GM18502 (cell line): ENCODE data around the gene HELB.

Source experiments
- ATAC-seq: cut with Tn5 transposase; IDR thresholded peaks from one replicate; pipeline ENCODE4 v1.9.1; 2021; ENCODE audit warnings: mild to moderate bottlenecking; ENCODE audit not compliant: unreplicated experiment, poor library complexity

The HELB gene

DNA sequence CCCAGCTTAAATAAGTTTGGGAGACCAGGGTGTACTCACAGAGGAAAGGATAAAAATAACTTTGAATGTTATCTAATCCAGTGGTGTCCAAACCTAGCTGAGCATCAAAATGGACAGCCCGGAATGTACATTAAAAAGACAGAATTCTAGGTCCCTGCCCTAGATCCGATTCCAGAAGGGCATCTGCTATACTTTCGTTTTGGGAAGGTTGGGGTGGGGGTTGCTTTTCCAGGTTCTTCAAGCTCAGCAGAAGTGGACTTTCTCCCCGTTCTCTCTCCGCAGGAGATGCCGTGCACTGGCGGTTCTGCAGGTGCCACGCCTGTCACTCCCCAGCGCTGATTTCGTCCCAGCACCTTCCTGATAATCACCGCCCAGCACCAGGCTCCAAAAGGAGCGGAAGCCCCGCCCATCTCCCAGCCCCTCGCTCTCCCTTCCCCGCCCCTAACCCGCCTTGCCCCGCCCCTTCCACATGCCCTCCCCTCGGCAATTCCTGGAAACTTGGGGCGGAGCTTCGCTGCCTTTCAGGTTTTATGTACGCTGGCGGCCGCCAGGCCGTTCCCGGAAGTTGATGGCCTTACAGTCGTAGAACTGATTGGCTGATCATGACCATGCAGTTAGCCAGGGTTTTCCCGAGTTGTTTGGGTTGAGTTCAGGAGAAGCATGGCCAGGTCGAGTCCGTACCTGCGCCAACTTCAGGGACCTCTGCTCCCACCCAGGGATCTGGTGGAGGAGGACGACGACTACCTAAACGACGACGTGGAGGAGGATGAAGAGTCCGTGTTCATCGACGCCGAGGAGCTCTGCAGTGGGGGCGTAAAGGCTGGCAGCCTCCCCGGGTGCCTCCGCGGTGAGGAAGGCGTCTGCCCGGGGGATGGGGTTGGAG lies at the start of gene HELB:
HELB (plus strand) TSS at position 550 of the 883 bp plus-strand sequence; CDS start at position 661, 111 bp downstream.
- ATAC-seq, result peak; percentile 93

DNA sequence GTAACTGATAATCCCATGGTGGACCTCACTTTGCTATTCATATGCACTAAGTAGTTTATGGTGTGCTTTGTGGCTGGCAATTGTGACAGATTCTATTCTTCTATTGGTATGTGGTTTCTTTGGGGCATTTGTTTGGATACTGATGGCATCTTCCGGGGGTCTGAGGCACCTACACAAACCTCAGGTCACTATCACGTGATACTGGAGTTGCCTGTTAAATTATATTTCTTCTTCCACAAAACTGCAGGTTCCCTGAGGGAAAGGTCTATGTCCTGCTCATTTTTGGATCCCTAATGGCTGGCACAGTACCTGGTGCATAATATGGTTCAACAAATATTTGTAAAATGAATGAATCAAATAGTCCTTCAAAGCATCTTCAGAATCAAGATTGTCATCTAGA lies 49.5 kb upstream of the HELB start:
- no peak for ATAC-seq

DNA sequence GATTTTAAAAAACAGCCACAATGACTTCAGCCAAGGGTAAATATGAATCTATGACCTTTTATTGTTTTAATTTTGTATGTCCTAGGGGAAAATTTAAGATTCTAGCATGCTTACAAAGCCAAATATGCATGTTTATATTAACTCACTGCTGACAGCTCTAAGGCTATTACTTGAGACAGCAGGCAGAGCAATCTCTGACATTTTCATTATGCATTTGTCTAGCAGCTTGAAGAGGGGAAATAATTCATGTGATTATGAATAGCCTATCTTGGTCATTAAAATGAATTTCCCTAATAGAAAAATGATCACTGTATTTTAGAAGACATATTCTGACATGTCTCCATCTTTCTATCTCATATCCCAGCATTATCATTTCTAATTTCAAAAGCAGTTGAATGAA lies 46.6 kb upstream of the HELB start:
- ATAC-seq, result no peak

DNA sequence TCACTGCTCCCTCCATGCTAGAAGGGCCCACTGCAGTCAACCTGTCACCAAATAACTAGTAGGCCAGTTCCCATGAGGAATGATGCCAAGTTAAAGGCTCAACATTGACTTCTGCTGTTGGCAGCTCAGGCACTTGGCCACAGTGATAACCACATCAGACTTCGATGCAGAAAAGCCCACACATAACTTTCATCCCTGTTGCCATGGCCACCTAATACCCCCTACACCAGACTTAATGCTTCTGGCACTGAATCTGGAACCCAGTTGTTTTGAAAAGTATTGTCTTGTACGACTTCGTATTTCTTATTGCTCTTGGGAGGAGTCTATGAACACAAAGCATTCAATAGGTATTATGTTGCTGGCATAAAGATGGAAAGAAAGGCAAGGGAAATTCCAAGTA lies 44.3 kb upstream of the HELB start:
- ATAC-seq, result no peak

DNA sequence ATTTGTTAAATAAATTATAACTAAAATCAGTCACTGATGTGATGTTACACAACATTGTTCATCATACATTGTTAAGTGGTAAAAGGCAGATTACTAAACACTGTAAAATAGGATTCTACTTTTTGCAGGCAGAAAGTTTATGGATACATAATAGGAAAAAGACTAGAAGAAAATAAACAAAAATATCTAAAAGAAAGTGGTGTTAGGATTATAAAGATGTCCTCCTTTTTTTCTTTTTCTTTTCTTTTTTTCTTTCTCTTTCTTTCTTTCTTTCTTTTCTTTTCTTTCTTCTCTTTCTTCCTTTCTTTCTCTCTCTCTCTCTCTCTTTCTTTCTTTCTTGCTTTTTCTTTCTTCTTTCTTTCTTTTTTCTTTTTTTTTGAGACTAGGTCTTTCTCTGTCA lies 39.6 kb upstream of the HELB start:
- ATAC-seq, result no peak

DNA sequence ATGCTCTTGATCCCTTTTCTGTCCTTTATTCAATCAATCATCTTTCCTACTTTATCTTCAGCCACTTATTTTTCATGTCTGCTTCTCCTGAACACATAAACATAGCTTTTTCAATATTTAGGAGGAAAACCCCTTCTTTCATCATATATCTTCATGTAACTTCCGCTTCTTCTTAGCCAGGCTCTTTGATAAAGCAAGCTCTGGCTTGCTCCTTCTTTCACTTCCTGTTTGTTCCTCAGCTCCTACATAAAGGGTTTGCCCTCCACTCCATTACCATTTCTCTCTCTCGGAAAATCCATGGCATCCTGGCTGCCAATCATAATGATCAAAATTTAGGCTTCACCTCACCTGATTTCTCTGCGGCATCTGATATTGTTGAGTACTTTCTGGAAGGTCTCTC lies 33.7 kb upstream of the HELB start:
- ATAC-seq, result no peak

DNA sequence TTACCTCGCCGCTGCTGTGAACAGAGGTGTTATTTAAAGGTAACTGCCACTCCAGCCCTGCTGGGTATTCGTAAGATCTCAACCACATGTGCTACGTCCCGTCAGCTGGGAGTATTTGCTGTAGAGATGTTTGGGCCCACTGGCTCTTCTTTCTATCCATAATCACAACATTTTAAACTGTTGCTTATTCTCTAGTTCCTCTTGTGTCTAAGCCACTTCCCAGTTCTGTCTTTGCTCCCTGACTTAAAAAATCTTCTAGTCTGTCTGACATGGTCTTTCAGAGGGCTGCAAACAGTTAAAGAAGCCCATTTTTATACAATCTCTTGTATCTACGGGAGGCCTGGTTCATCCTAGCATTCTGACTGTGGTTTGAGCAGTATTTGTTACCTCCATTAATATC lies 33.2 kb upstream of the HELB start:
- ATAC-seq, result no peak

DNA sequence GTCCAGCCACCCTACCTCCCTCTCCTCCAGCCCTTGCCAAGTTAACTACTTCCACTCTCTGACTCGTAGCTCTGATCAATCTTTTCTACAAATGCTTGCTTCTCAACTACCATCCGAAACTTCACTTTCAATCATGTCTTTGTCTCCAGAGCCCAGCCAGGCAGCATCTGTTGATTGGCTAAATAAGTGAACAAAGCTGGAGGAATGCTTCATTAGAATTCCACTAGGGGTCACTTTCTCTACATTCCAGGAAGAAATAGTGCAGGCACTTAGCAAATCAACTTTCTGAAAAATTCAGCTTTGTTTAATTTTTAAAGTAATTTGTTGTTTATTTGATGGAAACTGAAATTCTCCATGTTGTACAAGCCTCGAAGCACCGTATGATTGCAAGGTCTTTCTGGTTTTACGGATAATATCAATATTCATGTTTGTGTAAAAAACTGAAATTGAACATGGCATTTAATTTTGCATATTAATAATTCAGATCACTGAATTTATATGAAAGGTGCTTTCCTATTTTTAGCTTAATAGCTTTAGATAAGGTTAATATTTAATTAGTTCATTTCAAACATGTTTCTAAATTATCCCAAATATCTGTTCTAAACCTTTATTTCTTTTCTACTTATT lies 32.4 kb upstream of the HELB start:
- ATAC-seq, result peak; percentile 75

DNA sequence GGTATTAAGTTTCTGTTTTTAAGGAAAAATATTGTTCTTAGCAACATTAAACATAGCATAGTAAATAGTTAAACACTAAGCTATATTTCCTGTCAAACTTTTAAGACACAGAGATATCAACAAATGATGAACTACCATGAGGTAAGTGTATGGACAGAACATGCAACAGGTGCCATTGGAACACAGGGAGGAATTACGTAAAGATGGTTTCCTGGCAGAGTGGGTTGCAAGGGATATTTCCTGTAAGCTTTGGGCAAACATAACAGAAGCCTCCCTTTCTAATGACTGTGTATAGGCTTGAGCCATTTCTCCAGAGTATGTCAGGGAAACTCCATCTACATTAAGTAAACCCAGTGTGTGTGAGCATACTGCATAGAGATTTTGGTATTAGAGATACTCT lies 31.7 kb upstream of the HELB start:
- no peak for ATAC-seq

DNA sequence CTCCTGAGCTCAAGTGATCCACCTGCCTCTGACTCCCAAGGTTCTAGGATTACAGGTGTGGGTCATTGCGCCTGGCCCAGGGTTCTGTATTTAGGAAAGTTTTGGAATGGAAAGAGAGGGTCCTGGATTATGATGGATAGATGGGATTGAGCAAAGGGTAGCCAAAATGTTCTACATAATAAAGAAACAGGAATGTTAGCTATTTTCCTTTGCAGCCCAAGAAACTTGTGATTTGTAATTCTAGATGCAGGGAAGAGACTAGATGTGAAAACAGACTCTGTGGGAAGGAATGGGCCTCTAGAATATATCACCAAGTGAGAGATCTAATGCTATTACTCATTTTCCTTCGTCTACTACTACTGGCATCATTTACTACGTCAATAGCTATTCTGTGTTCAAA lies 29.6 kb upstream of the HELB start:
- ATAC-seq, result no peak

DNA sequence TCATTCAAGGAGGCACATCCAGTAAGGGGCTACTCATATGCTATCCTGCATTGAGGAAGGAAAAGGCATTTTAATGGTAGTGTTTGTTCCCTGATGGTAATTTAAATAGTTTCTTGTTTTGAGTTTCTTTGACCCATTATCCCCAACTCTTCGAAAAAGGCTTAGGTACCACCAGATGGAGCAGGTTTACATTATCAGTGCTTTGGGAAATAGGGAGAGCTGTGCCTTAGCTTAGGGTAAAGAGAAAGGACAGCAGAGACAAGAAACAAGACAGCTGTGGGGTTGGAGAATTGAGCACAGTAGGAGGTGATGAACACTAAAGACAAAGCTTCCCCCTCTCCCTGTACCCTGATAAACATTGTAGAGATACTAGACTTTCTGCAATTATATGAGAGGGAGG lies 29.1 kb upstream of the HELB start:
- ATAC-seq, result no peak

DNA sequence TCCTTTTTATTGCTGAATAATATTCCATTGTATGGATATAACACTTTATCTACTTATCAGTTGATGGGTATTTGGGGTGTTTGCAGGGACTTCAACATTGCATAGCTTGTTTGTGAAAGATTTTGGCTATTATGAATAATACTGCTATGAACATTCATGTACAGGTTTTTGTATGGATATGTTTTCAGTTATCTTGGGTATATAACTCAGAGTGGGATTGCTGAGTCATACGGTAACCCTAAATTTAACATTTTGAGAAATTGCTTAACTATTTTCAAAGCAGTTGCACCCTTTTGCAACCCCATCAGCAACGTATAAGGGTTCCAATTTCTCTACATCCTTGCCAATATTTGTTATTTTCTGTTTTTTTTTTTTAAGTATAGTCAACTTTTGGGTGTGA lies 27.3 kb upstream of the HELB start:
- ATAC-seq, result peak; percentile 54

DNA sequence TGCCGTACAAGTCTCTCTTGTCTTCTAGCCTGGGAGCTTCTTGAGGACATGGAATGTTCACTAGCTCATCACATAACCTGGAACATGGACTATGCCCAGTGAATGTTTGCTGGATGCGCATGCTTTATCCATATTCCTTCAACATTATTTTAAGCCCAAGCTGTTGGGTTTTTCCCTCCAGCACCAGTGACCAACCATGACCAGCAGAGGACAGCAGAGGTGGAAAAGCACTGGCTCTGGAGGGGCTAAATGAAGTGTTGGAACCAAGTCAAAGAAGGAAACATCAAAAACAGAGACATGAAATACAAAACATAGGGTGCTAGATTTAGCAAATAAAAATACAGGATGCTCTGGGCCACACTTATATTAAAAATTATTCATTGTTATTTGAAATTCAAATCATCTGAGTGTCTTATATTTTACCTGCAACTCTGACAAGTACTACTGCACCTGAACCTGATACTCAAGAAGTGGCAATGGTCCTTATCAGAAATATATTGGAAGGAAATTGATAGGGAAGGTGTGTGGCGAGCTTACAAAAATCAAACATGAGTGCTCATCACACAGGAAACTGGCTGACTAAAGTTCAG lies 23.1 kb upstream of the HELB start:
- no peak for ATAC-seq

DNA sequence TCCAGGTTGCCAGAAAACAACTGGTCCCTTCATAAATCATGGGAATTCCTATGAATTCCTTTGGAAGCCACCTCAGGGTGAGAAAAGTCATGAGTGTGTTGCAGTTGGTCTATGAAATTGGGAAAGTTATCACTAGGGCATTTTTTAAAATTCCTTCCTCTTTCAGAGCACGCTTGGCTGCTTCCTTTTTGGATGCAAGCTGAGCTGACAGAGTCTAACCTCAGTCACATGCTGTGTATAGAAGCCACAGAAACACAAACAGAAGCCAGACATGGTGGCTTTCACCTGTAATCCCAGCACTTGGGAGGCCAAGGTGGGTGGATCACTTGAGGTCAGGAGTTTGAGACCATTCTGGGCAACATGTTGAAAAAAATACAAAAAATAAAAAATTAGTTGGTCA lies 21.7 kb upstream of the HELB start:
- ATAC-seq, result no peak

DNA sequence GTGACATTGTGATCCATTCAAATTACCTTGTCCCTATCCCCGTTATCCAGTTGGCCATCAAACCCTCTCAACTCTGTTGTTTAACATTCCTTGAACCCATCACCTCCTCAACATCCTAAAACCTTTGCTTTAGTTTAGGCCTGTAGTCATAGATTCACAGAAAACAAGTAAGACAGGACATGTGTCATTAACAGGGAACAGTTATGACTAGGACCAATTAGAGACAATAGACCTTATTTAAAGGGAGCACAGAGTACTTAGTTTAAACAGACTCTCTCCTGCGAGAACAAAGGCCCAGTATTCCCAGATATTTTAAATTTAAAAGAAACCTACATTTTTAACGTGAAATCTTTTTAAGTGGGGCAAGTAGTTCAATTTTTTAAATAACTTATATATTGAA lies 20.0 kb upstream of the HELB start:
- no peak for ATAC-seq

DNA sequence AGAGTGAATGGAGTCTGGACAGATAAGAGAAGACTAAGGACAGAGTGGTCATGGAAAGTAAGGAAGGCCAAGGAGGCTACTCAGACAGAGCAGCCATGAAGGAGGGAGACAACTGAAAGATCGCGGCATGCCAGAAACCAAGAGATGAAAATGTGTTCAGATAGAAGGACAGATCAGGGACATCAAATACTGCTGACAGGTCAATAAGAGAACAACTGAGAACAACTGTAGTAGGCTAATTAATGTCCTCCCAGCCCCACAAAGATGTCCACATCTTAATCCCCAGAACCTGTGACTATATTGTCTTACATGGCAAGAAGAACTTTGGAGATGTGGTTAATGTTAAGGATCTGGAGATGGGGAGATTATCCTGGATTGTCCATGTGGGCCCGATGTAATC lies 15.0 kb upstream of the HELB start:
- ATAC-seq, result no peak

DNA sequence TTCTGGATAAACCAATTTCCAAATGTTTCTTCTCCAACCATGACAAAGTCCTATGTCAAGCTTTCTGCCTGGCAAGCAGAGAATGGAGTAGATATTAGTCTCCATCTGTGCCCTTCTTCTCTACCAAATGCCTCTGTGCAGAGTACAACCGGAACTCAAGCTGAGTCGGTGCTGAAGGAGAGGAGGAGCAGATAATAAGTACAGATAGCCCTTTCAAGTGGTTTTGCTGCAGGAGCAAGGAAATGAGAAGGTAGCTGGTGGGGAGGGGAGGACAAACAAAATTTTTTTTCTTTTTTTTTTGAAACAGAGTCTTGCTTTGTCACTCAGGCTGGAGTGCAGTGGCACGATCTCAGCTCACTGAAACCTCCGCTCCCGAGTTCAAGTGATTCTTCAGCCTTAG lies 14.2 kb upstream of the HELB start:
- ATAC-seq, result no peak

DNA sequence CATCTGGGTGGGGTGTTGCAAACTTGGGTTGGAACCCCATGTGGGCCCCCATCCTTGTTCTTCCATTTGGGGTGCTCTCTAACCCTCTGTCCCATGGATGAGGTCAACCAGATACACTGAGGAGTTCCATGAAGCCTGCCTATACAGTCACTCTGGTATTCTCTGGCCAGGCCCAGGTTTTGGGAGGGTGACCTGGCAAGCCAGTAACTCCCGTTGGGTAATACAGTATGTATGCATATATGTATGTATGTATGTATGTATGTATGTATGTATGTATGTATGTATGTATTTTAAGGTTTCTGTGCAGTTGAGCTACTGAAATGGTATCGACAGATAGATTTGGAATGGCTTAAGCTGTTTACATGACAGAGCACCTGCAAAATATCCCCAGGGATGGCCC lies 12.8 kb upstream of the HELB start:
- no peak for ATAC-seq

DNA sequence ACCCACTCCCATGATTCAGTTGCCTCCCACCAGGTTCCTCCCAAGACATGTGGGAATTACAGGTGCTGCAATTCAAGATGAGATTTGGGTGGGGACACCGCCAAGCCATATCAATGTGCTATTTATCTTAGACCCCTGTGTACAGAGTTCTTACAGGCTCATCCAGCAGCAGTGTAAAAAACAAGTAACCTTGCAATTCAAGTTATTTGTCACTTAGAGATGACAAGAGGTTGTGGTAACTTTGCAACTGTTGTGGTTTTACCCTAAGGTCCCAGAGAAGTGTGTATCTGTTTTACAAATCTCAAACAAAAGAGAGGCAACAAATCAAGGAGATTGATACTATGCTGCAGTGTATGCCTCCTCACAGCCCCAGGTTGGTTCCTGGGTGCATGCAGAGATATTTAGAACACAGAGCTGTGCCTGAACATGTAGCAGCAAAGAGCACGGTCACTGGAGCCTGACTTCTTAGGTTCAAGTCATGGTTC lies 11.5 kb upstream of the HELB start:
- no peak for ATAC-seq

DNA sequence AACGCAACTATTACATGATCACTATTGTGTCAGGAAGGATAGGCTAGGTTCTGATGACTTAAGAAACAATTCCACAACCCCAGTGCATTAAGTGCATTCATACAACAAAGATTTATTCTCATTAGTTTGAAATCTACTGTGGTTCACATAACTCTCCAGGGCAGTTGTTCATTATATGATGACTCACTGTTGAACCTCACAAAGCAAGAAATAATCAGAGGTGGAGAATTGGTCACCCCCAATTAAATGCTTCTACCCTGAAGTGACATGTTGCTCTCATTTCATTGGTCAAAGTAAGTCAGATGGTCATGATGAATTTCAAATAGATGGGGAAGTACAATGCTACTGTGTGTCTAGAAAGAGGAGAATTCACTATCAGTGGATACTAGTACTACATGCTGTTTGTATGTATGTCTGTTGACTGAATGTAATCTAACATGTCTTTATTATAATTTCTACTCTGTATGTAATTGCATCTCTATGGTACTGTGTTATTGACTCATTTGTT lies 6.1 kb upstream of the HELB start:
- no peak for ATAC-seq

DNA sequence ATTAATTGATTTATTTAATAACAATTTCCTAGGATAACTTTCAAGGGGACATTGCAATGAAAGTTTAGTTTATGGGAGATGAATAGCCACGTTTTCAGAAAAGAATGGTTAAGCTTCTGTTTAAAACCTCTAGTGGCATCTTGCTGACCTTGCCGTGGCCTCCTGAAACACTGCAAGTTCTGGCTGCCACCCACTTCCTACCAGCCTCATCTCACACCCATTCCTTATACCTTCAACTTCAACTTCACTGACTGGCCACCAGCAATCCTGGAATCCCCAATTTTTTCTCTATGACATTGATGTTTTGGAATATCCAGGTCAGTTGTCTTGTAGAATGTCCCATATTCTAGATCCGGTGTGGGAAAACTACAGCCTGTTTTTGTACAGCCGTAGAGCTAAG lies 5.2 kb upstream of the HELB start:
- ATAC-seq, result no peak
